Activated CD4-positive, alpha-beta T cell treated with anti-CD3 and anti-CD28 coated beads, Interleukin-2, amount 10 ng/mL, durations not matched to agents 7 days and 5 days (primary cell): ENCODE data around the gene SLC45A3. TPM values are rescaled to one million over a fixed set of nuclear protein-coding genes. Genes with fewer than 3 reads are reported as not detected.

ENCODE experiments used
- CTCF ChIA-PET: fragments of 350-600 bp; sonication (Branson Sonifier 250); formaldehyde crosslinking; loops from one replicate; lab custom pipeline; 2021; ENCODE audit warnings: antibody characterized with exemption; lab: Charles Lee
- POLR2A ChIA-PET: fragments of 350-600 bp; sonication (Branson Sonifier 250); formaldehyde crosslinking; loops from one replicate; lab custom pipeline; 2021; ENCODE audit warnings: antibody characterized with exemption; lab: Charles Lee
- DNase-seq: peaks from one replicate; pipeline ENCODE4 v3.0.0-alpha.2; 2020
- H3K27ac Mint-ChIP-seq: one replicate; pipeline ENCODE4 v1.8.0; 2021; ENCODE audit warnings: mild to moderate bottlenecking, moderate library complexity, mixed read lengths
- H3K27me3 Mint-ChIP-seq: one replicate; pipeline ENCODE4 v1.8.0; 2021; ENCODE audit warnings: mixed read lengths
- H3K36me3 Mint-ChIP-seq: one replicate; pipeline ENCODE4 v1.8.0; 2021; ENCODE audit warnings: low read depth, mixed read lengths
- H3K4me1 Mint-ChIP-seq: one replicate; pipeline ENCODE4 v1.8.0; 2021; ENCODE audit warnings: mixed read lengths
- H3K4me3 Mint-ChIP-seq: one replicate; pipeline ENCODE4 v1.8.0; 2021; ENCODE audit warnings: mild to moderate bottlenecking, moderate library complexity, mixed read lengths
- H3K9me3 Mint-ChIP-seq: one replicate; pipeline ENCODE4 v1.8.0; 2021; ENCODE audit warnings: mixed read lengths
- total RNA-seq, 2 experiments: library from RNA; stranded (reverse); gene quantifications; one replicate each; pipeline ENCODE4 v1.2.3, GENCODE V29; 2021

The SLC45A3 gene
- total RNA-seq, 2 experiments from 2014 or later, result 0.08 TPM; not detected in 1

DNA sequence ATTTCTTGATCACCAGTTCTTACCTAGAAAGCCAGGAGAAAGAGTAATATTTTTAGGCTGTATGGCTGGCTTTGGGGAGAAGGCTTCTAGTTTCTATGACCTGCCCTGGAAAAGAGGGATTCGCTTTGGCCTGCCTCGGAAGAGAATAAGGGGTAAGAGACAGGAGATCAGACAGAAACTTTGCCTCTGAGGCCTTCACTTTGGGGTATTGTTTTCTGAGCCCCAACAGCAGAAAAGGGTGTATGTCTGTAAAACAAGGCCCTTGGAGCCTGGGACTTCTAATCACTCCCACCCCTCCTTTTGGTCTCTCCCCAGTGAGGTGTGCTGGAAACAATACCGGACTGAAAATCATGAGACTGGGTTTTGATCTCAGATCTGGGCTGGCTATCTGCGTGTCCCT lies 5.1 kb downstream of the SLC45A3 start:
- CTCF ChIA-PET, result no interaction called here
- POLR2A ChIA-PET, result no interaction called here
- peaks cover 12% of the 10 kb centered on the region for H3K4me1 Mint-ChIP-seq
- H3K4me3 Mint-ChIP-seq, result no peak overlapping the region
- no peak for DNase-seq
- H3K27ac Mint-ChIP-seq, result no peak overlapping the region
- H3K27me3 Mint-ChIP-seq, result peaks cover 13% of the 10 kb centered on the region
- H3K36me3 Mint-ChIP-seq, result no peaks in the 10 kb centered on the region
- H3K9me3 Mint-ChIP-seq, result no peaks in the 10 kb centered on the region

DNA sequence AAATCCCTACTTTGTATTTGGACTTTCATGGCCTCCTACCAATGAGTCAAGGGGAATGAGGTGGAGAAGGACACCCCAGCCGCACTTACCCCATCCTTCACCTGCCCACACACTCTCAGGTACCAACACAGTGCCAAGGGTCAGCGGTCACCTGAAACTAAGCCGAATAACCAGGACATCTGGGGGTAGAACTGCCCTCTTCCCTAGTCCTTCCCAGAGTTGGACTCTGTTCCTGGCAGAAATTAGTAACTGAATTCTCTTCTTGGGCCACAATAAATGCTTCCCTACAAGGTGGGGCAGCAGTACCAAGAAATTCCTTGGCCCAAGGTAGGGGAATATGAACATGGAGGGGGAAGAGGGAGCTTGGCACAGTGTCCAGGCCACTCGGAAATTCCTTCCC lies 7.3 kb downstream of the SLC45A3 start:
- POLR2A ChIA-PET, result no interaction called here
- CTCF ChIA-PET, result interaction anchor here (0.6 to 8.8 kb wide), 2 partner anchors 14 to 38 kb away, joined by 3 to 75 read pairs; no protein-coding TSS in a partner anchor
- H3K36me3 Mint-ChIP-seq, result no peaks in the 10 kb centered on the region
- H3K4me3 Mint-ChIP-seq, result no peak overlapping the region
- DNase-seq, result no peak
- peaks cover 4% of the 10 kb centered on the region for H3K4me1 Mint-ChIP-seq
- H3K27ac Mint-ChIP-seq, result no peak overlapping the region
- H3K27me3 Mint-ChIP-seq, result peaks cover 11% of the 10 kb centered on the region
- no peaks in the 10 kb centered on the region for H3K9me3 Mint-ChIP-seq

DNA sequence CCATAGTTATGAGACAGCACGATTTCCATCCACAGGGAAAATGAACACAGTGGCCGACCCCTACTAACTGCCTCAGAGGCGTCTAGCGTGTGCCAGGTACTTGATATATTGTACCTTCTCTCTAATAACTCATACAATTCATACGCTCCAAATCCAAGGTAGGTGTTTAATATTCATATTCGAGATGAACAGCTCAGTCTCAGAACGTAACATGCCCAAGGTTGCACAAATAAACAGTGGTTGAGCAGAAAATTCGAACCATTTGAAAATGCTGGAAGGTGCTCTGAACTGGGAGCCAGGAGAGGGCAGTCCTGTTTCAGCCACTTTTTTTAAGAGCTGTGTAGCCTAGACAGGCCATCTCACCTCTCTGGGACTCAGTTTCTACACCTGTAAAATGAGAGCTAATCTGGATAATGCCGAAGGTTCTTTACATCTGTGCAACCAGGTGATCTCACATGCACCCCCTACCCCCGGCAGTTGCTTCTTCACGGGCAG lies 7.9 kb downstream of the SLC45A3 start:
- H3K9me3 Mint-ChIP-seq, result no peaks in the 10 kb centered on the region
- H3K27ac Mint-ChIP-seq, result no peak overlapping the region
- H3K36me3 Mint-ChIP-seq, result no peaks in the 10 kb centered on the region
- no peak for DNase-seq
- peaks cover 4% of the 10 kb centered on the region for H3K4me1 Mint-ChIP-seq
- CTCF ChIA-PET, result interaction anchor here (0.6 to 8.8 kb wide), 2 partner anchors 13 to 38 kb away, joined by 3 to 75 read pairs; no protein-coding TSS in a partner anchor
- peaks cover 11% of the 10 kb centered on the region for H3K27me3 Mint-ChIP-seq
- H3K4me3 Mint-ChIP-seq, result no peak overlapping the region
- POLR2A ChIA-PET, result no interaction called here

DNA sequence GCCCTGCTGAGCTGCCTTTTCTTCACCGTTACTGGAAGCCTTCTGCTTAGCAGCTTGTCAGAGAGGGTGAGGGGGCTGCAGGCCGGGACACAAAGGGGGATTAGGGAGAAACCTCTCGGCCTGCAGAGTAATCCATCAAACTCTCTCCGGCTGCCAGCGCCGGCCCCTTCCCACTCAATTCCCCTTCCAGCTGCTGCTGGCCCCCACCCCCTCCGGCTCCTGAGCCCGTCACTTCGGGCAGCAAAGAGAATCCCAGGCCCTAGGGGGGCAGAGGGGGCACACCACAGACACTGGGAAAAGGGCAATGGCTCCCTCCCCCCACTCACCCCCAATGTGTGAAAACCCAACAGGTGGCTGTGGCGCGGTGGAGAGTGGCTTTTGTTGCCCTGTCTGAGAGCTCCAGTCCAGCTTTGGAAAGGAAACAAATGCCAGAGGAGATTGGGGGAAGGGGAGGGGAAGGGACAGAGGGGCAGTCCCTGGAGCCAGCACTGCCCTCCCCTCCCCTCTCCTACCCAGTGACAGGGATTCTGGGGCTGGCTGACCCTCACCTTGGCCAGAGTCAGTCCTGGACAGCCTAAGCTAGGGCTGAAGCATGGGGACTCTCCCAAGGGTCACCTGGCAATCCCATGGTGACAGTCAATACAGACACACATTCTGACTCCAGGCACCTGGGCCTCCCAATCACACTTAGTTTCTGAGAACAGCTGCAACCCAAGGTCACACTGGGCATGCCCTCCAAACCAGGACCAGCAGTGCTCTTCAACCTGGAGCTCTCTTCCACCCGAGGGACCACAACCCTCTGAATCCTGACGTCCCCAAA lies 9.5 kb downstream of the SLC45A3 start:
- Mint-ChIP-seq H3K27me3 (peaks cover 5% of the 10 kb centered on the region), H3K27ac (no peak overlapping the region), H3K4me3 (no peak overlapping the region), H3K4me1 (peaks cover 4% of the 10 kb centered on the region), H3K36me3 (no peaks in the 10 kb centered on the region), H3K9me3 (no peaks in the 10 kb centered on the region)
- DNase-seq, result no peak
- ChIA-PET CTCF (interaction anchor here (0.6 to 8.8 kb wide), 2 partner anchors 12 to 16 kb away, joined by 4 to 75 read pairs; no protein-coding TSS in a partner anchor), POLR2A (no interaction called here)

DNA sequence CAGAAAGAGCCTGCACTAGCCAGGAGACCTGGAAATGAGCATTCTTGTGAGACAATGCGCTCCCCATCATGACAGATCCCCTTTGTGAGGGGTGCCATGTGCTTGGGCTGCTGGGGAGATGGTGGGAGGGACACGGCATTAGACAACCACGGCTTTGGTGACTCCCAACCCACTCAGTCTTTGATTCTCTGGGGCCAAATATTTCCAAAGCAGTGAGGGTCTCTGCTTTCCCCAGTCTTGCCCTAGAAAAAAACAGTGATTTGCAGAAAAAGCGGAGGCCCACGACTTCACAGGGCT lies 10.2 kb downstream of the SLC45A3 start:
- Mint-ChIP-seq H3K27me3 (peaks cover 5% of the 10 kb centered on the region), H3K9me3 (no peaks in the 10 kb centered on the region), H3K4me3 (no peak overlapping the region), H3K4me1 (peaks cover 6% of the 10 kb centered on the region), H3K36me3 (no peaks in the 10 kb centered on the region), H3K27ac (no peak overlapping the region)
- POLR2A ChIA-PET, result no interaction called here
- CTCF ChIA-PET, result interaction anchor here (0.6 to 8.8 kb wide), 2 partner anchors 11 to 101 kb away, joined by 3 to 75 read pairs; no protein-coding TSS in a partner anchor
- DNase-seq, result no peak

DNA sequence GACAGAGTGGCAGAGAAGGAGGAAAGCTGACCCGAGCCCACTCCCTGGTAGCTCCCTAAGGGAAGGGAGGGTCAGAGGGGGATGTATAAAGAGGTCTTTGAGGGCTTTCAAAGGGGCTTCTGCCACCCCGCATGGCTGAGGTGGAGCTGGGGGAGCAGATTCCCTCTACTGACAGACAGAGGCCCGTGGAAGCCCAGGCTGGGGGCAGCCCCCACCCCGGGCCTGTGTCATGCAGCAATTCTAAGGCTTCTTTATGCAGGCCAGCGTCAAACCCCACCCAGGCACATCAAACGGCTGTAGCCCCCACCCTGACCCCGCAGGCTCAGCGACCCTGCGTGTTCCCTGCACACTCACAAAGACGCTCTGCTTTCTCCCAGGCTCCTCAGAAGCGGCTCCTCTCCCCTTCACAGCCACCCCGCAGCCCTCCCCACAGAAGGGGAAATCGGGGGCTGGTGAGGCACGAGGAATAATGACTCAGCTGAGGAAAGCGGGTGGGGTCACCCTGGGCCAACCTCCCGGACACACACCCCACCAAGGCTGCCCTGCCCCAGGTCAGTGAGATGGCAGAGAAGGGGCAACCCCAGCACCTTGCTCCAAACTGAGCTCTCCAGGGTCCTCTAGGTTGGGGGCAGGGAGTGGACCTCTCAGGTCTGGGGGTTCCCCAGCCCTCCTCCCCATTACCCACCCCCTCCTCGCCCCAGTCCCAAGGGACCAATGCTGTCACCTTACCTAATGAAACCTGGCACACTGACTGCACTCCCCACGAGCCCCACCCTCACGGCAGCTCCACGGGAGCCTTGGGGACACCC lies 10.8 kb downstream of the SLC45A3 start:
- Mint-ChIP-seq H3K9me3 (no peaks in the 10 kb centered on the region), H3K36me3 (no peaks in the 10 kb centered on the region), H3K4me3 (no peak overlapping the region), H3K27me3 (peaks cover 5% of the 10 kb centered on the region), H3K4me1 (peaks cover 6% of the 10 kb centered on the region), H3K27ac (no peak overlapping the region)
- POLR2A ChIA-PET, result no interaction called here
- no peak for DNase-seq
- CTCF ChIA-PET, result interaction anchor here (0.6 to 8.8 kb wide), 2 partner anchors 11 to 102 kb away, joined by 3 to 75 read pairs; no protein-coding TSS in a partner anchor

DNA sequence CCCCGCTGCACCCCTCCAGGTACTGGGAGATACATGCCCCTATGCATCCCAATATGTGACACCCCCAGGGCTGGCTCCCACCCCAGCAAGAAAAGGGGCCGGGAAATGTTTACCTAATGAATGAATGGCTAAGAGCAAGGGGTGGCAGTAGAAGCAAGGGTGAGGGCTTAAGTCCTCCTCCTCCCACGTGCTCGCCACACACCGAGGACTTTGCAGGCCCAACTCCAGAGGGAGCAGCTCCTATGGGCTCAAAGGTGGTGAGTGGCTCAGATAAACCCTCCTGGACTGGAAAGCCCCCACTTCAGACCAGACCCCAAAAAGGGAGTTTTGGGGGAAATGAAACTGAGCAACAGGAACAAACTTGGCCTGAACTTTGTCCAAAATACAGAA lies 11.4 kb downstream of the SLC45A3 start:
- H3K4me1 Mint-ChIP-seq, result peaks cover 6% of the 10 kb centered on the region
- H3K36me3 Mint-ChIP-seq, result no peaks in the 10 kb centered on the region
- H3K9me3 Mint-ChIP-seq, result no peaks in the 10 kb centered on the region
- POLR2A ChIA-PET, result no interaction called here
- CTCF ChIA-PET, result interaction anchor here (1.0 to 8.8 kb wide), 3 partner anchors 10 to 77 kb away, joined by 3 to 75 read pairs (median 4); partner anchors contain the start of gene ELK4
- H3K27me3 Mint-ChIP-seq, result peaks cover 5% of the 10 kb centered on the region
- no peak overlapping the region for H3K27ac Mint-ChIP-seq
- no peak overlapping the region for H3K4me3 Mint-ChIP-seq
- no peak for DNase-seq

DNA sequence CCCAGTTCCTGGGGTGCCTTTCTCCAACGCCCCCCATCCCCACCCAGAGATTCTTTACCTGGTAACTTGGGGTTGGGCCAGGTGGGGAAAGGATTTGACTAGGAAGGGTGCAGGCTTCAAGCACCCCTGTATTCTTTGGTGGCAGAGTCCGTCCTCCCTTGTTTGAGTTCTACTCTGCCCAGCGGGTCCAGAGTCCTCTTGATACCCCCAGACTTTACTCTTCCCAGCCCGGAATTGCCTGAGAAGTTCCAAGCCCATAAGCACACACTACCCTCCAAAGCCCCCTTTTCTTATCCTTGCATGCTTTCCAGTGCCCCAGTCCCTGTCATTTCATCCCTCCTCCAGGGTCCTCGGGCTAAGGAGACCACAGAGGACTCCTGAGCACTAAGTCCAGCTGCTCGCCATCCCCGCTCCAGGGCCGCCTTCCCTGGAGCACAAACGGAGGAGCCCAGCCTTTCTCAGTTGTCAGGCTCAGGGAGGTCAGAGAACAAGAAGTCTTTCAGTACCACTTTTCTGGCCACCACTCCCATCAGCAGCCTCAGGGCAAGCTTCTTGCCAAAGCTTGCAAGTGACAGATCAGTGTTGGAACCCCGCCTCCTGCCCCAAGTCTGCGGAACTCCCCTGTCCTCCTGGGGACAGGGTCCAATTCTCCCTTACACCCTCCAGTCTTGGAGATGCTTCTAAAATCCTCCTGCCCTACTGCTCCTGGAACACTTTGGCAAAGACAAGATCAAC lies 12.2 kb downstream of the SLC45A3 start:
- POLR2A ChIA-PET, result no interaction called here
- Mint-ChIP-seq H3K4me1 (peaks cover 6% of the 10 kb centered on the region), H3K36me3 (no peaks in the 10 kb centered on the region), H3K9me3 (no peaks in the 10 kb centered on the region), H3K4me3 (no peak overlapping the region), H3K27me3 (peaks cover 5% of the 10 kb centered on the region), H3K27ac (no peak overlapping the region)
- CTCF ChIA-PET, result interaction anchor here (1.0 to 8.8 kb wide), 4 partner anchors 9 to 76 kb away, joined by 3 to 75 read pairs (median 4); partner anchors contain the start of gene ELK4
- no peak for DNase-seq

DNA sequence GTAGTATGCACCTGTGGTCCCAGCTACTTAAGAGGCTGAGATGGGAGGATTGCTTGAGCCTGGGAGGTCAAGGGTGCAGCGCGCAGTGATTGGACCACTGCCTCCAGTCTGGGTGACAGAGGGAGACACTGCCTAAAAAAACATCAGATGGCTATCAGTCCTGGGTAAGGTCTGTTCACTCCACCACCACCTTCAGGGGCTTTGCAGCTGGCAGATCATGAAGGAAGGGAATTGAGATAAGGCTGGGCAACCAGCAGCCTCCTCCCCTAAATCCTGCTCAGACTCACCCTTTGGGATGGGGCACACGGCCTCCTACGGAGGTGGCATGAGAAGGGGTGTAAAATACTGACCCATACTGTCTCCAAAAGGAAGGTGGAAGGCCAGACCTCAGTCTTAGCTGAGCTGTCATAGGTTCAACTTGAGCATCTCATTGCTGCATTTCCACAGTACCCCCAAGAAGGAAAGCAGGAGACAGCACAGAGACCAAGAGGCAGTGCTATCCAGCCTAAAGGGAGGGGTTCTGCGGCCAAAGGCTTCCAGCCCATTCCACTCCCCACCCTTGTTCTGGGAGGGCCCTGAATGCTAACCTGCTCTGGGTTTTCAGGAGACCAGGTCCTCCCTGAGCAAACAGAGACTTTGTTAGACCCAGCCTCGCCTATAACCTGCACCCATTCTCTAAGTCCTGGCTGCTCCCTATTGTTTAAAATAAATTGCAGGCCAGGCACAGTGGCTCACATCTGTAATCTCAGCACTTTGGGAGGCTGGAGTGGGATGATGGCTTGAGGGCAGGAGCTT lies 13.7 kb downstream of the SLC45A3 start:
- CTCF ChIA-PET, result interaction anchor here (0.6 to 8.8 kb wide), 3 partner anchors 8 to 12 kb away, joined by 3 to 75 read pairs (median 4); no protein-coding TSS in a partner anchor
- Mint-ChIP-seq H3K4me3 (no peak overlapping the region), H3K9me3 (no peaks in the 10 kb centered on the region), H3K27me3 (peaks cover 5% of the 10 kb centered on the region), H3K36me3 (no peaks in the 10 kb centered on the region), H3K27ac (no peak overlapping the region), H3K4me1 (peaks cover 2% of the 10 kb centered on the region)
- POLR2A ChIA-PET, result no interaction called here
- DNase-seq, result no peak

DNA sequence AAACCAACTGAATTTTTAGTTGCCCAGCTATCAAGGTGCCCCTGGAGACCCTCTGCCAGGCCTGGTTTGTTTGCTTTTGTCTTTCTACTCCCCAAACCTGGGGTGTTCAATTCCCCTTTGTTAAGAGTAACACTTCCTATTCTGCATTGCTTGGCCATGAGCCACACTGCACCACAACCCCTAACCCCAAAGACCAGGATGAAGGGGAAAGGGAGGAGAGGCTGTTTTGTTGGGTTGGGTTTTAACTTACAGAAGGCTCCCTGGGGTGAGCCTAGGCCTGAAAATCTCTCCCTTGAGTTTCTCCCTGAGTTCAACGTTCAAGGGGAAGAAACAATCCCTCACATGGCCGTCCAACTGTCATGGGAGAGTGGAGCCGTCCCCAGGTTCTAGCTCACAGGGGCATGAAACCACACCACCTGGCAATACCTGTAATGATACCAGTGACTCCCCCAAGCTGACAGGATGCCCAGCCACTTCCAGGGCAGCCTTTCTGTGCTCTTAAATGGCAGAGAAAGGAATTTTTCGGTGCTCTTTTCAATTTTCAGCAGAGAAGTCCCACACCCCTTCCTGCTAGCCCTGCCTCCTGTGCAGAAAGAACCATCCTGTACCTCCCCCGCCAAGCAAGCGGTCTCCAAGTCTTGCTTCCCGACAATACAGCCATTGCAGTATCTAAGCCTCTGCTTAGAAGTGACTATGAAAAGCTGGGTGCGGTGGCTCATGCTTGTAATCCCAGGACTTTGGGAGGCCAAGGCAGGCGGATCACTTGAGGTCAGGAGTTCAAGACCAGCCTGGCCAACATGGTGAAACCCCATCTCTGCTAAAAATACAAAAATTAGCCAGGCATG lies 14.9 kb downstream of the SLC45A3 start:
- Mint-ChIP-seq H3K27me3 (peaks cover 5% of the 10 kb centered on the region), H3K9me3 (no peaks in the 10 kb centered on the region), H3K4me1 (peaks cover 2% of the 10 kb centered on the region), H3K4me3 (no peak overlapping the region), H3K27ac (no peak overlapping the region), H3K36me3 (no peaks in the 10 kb centered on the region)
- CTCF ChIA-PET, result interaction anchor here (0.6 to 8.8 kb wide), 4 partner anchors 6 to 80 kb away, joined by 4 to 75 read pairs (median 4); partner anchors contain the start of gene SLC45A3
- DNase-seq, result no peak
- POLR2A ChIA-PET, result no interaction called here
